GM18502 (cell line): ENCODE measurements around the gene KIRREL3.

ENCODE experiments used
- ATAC-seq: cut with Tn5 transposase; IDR thresholded peaks from one replicate; pipeline ENCODE4 v1.9.1; 2021; ENCODE audit warnings: mild to moderate bottlenecking; ENCODE audit not compliant: unreplicated experiment, poor library complexity

Gene KIRREL3

GRCh38 chr11:126725043-126725442 lies 275.5 kb downstream of the KIRREL3 start:
- ATAC-seq: no peak

- ATAC-seq: no peak
These were observed 276.9 kb downstream of the KIRREL3 start for GRCh38 chr11:126723665-126724045.

- ATAC-seq: no peak
These were observed 277.5 kb downstream of the KIRREL3 start for GRCh38 chr11:126722956-126723664.

GRCh38 chr11:126722006-126722736 lies 278.4 kb downstream of the KIRREL3 start:
- ATAC-seq: no peak

- no peak for ATAC-seq
These were observed 279.9 kb downstream of the KIRREL3 start for GRCh38 chr11:126720539-126721235.

- ATAC-seq: no peak
These were observed 280.8 kb downstream of the KIRREL3 start for GRCh38 chr11:126719740-126720139.

- no peak for ATAC-seq
These were observed 282.3 kb downstream of the KIRREL3 start for GRCh38 chr11:126718276-126718675.

GRCh38 chr11:126716456-126717083 lies 284.0 kb downstream of the KIRREL3 start:
- no peak for ATAC-seq

GRCh38 chr11:126713806-126714205 lies 286.8 kb downstream of the KIRREL3 start:
- no peak for ATAC-seq

GRCh38 chr11:126711977-126712625 lies 288.5 kb downstream of the KIRREL3 start:
- no peak for ATAC-seq

- ATAC-seq: no peak
These were observed 289.7 kb downstream of the KIRREL3 start for GRCh38 chr11:126710804-126711399.

- no peak for ATAC-seq
These were observed 293.1 kb downstream of the KIRREL3 start for GRCh38 chr11:126707498-126707897.

GRCh38 chr11:126704096-126704495 lies 296.5 kb downstream of the KIRREL3 start:
- ATAC-seq: no peak

- ATAC-seq: no peak
These were observed 296.9 kb downstream of the KIRREL3 start for GRCh38 chr11:126703662-126704061.

- ATAC-seq: no peak
These were observed 297.6 kb downstream of the KIRREL3 start for GRCh38 chr11:126702987-126703386.

- ATAC-seq: no peak
These were observed 298.3 kb downstream of the KIRREL3 start for GRCh38 chr11:126702165-126702720.

GRCh38 chr11:126701520-126701897 lies 299.1 kb downstream of the KIRREL3 start:
- ATAC-seq: peak; percentile 2

GRCh38 chr11:126700768-126701519 lies 299.6 kb downstream of the KIRREL3 start:
- ATAC-seq: peak; percentile 83

- ATAC-seq: no peak
These were observed 302.0 kb downstream of the KIRREL3 start for GRCh38 chr11:126698576-126698975.
